ENCODE results near the gene STAG3.

DNA sequence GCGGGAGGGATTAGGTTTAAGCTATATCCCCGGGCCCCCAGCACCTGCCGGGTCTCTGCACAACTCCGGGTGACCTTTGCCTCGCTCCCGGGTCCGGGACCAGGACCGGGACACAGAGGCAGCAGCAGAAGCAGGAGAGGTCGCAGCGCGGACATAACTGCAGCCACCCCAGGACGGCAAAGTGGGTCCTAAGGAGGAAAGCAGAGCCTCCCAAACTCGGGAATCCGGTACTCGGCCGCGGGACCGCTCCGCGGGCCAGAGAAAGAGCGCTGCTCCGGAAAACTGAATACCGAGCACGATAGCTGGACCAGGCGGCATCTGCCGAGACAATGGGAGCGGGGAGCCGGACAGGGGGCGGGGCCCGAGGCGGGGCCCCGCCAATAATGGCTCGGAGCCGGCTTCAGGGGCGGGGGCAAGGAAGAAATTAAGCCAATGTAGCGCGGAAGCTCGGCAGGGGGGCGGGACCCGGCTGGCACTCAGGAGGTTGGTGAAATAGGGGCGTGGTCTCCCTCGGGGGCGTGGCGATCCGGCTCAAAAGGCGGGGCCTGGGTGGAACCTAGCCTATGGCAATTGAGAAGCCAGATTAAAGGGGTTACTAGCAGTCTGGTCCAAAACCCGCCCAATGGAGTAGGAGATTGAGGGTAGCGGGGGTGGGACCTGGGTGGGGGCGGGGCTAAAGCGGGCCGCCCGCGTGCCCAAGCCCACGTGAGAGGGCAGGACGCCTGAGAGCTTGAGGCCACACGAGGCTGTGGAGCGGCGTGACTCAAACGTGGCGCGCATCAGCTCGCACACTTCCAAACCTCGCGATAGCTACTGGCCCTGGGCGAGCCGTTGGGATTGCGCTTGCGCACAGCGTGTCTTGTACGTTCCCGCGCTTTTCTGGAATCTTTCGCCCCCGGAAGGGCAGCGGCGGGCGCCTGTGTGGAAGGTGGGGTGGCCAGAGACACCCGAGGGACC lies at the start of gene STAG3, which contains the start of gene GPC2:
- no peak for TF ChIP-seq ARNT (IDR thresholded peaks at IDR 0.05)
- no peak for TF ChIP-seq SUZ12 (IDR thresholded peaks at IDR 0.05)
